Epithelial cell of esophagus (primary cell): ENCODE data around the gene PDLIM5.

ENCODE experiments used
- DNase-seq: peaks from one replicate; pipeline ENCODE4 v3.0.0; 2010; ENCODE audit warnings: low read depth
- H3K4me3 ChIP-seq: 2 replicates; pipeline ENCODE4 v1.5.1; 2011; ENCODE audit warnings: mild to moderate bottlenecking, low read length, control low read depth
- TF ChIP-seq, protein P1 (sequence below): IDR thresholded peaks from 2 replicates; pipeline ENCODE4 v1.5.1; 2011; ENCODE audit warnings: low read depth, mild to moderate bottlenecking, low read length, control low read depth, inconsistent platforms; ENCODE audit not compliant: insufficient read depth; ENCODE audit errors: missing control alignments

Gene PDLIM5

DNA sequence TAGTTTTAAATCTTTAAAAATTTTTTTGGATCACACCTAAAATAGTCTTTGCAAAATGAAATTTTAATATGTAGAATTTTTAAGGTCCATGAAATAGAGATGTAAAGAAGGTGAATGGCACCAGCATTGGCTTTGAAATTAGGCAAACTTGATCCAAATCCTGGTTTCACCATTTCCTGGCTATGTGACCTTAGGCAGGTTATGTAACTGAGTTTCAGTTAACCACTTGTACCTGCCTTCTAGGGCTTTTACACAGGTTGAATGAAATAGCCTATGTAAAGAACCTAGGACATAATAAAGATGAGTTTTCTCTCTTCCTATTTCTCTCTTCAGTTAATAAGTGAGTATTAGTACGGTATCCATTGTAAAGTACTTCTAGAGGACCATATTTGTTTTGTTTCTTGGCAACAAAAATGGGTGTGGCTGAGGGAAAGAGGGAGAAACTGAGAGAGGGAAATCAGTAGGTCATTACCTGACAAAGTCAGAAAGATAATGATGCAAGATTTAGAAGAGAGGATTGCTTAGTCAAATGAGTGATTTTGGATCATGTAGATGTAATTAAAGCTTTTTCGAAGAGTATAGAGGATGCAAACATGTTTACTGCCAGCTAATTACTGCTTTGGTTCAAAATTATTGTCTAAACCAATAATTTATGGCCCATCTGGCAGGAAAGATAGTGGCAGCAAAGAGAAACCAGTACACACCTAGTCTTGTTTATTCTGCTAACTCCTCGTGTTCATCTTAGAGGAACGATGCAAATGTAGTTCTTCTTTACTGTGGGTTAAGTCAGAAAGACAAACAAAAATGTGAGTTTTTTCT lies 81.9 kb downstream of the PDLIM5 start:
- TF ChIP-seq, protein P1, sequence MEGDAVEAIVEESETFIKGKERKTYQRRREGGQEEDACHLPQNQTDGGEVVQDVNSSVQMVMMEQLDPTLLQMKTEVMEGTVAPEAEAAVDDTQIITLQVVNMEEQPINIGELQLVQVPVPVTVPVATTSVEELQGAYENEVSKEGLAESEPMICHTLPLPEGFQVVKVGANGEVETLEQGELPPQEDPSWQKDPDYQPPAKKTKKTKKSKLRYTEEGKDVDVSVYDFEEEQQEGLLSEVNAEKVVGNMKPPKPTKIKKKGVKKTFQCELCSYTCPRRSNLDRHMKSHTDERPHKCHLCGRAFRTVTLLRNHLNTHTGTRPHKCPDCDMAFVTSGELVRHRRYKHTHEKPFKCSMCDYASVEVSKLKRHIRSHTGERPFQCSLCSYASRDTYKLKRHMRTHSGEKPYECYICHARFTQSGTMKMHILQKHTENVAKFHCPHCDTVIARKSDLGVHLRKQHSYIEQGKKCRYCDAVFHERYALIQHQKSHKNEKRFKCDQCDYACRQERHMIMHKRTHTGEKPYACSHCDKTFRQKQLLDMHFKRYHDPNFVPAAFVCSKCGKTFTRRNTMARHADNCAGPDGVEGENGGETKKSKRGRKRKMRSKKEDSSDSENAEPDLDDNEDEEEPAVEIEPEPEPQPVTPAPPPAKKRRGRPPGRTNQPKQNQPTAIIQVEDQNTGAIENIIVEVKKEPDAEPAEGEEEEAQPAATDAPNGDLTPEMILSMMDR, result no peak
- H3K4me3 ChIP-seq, result no peak overlapping the region

DNA sequence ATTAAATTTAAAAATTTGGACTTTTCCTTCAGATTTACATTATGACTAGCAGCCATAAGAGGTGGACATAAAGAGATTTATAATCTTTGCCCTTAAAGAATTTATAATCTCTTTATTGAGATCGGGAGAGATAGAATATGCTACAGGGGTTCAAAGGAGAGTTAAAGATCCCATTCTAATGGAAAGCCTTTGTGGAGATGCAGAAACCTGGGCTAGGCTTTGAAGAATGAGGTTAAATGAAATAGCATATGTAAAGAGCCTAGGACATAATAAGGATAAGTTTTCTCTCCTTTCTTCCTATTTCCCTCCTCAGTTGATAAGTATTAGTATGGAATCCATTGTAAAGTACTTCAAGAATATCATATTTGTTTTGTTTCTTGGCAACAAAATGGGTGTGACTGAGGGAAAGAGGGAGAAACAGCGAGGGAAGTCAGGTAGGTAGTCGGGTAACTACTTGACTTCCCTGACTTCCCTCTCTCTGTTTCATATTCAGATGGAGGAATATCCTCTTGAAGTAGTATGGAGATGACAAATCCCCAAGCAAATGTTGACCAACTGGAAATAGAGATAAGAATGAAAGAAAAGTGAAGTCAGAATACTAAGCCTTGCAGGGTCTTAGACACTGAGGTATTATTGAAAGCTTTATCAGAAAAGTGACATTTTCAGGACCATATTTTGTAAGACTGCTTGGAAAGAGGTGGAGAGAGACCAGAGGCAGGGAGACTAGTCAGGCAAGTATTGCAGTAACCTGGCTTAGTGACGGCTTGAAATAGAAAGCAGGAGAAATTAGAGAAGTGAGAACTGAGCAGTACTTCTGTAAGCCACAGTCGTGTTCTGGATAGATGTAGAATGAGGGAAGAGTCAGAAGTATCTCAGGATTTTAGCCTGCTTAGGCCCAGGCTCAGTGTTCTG lies 82.9 kb downstream of the PDLIM5 start:
- H3K4me3 ChIP-seq, result no peak overlapping the region
- peak; percentile 65 for DNase-seq
- TF ChIP-seq, protein P1, result no peak

More for the DNA sequence above, 81.9 kb downstream of the PDLIM5 start:
- peak; percentile 43 for DNase-seq

DNA sequence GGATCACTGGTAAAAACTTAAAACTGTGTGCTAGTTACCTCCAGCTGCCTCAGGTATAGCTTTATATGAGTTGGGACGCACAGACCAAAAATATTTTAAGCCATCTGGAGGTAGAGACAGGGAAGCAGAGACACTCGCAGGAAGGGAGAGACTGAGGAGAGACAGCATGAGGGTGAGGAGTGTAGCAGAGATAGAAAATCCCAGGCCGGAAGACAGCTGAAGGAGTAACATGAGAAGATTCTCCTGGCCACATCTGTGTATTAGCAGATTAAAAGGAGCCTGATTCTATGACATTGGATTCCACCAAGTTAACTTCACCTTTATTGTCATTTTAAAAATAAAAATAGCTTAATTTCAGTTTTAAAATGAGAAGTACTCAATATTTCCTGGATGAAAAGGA lies 84.3 kb downstream of the PDLIM5 start:
- no peak overlapping the region for H3K4me3 ChIP-seq
- TF ChIP-seq, protein P1, result no peak
- DNase-seq, result no peak

DNA sequence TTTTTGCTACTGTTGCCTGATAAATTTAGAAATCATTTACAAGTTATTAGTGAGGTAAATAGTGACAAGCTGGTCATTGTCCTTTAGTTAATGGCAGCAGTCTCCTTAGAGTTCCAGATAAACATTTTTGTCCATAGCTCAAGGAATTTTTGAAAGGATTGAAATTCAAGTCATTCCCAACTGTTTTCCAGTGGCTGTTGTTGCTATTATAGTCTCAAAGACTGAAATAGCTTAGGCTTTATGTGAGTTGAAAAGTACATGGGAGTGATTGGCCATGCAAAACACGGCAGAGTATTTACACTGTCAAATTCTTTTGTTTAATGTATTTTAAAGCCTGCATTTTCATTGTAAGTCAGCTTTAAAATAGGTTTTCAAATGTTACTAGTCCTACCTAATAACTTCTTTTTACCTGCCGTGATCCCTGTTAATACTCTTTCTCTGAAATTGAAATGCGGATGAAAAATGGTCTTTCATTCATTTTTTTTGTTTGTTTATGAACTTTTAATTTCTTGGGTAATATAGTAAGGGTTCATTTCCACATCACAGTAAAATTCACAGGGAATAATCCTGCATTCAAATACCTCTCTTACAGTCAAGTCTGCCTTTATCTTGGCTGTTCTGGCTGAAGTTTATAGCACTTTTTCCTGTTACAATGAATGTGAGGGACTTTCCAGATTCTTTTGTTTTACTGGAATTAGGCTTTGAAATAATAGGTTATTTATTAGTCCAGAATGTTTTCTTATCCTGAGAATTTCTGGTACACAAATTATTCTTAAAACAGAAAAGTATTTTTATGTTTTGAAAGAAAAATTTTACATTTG lies 85.1 kb downstream of the PDLIM5 start:
- TF ChIP-seq, protein P1, result no peak
- DNase-seq, result no peak
- no peak overlapping the region for H3K4me3 ChIP-seq

DNA sequence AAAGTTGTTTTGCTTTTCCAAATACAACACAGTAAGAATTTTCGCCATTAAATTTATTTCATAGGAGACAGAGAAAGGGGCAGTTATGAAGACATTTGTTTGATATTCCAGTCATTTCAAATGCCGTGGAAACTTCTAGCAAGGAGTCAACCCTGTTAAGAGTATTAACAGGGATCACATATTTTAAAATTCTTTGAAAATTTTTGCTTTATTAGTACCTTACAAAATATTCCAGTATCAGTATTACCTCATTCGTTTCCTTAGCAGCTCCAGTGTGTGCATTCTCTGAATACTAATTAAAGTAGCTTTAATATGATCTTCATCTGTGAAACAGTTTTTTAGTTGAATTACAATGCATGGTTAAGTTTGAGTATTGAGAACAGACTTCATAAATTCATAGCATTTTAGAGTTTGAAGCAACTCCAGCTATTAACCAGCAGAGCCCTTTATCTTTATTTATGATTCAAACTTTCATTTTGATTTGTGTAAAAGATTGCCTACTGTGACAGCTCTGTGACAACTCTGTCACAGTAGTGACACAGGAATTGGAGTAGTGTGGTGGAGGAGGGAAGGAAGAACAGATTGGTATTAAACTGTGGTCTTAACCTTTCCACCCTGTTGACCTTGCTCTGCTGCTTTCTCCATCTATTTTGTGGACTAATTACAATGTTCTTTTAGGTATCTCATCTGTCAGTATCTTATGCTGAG lies 86.3 kb downstream of the PDLIM5 start:
- no peak for DNase-seq
- TF ChIP-seq, protein P1, result no peak
- H3K4me3 ChIP-seq, result no peak overlapping the region

DNA sequence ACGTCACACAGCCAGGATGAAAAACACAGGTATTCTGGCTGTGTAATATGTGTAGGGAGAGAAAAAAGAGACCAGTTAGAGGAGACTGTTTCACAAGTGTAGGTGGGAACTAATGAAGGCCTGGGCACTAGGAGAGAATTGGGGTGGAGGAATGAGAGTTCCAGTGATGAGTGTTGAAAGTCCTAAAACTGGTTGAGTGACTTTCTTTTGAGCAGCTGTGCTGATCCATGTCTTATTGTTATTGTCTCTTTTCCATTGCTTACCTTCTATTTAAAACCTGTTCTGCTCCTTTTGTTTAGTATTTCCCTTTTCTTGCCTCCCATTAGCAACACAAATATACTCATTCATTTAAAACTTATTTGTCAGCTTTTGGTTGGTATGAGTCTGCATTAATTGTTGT lies 88.7 kb downstream of the PDLIM5 start:
- H3K4me3 ChIP-seq, result no peak overlapping the region
- peak; percentile 97 for DNase-seq
- TF ChIP-seq, protein P1, result no peak
